Prostate gland (tissue), 2 donors: ENCODE measurements around the gene ALG1. TPM values are rescaled to one million over a fixed set of nuclear protein-coding genes. Genes with fewer than 3 reads are reported as not detected.

Experiments used
- DNase-seq: peaks from one replicate; pipeline ENCODE4 v3.0.0-alpha.2; 2019; ENCODE audit warnings: low spot score
- H3K27ac ChIP-seq, 2 donors: fragments of 200-600 bp; sonication (generic); 2 replicates each; pipeline ENCODE4 v1.5.1; 2017 to 2019
- H3K27me3 ChIP-seq: fragments of 200-600 bp; sonication (generic); replicated peaks from 2 replicates; pipeline ENCODE4 v1.5.1; 2019; ENCODE audit not compliant: insufficient read depth
- H3K36me3 ChIP-seq, 2 donors: fragments of 200-600 bp; sonication (generic); 1 replicate in 1 of 2; 2 replicates in 1 of 2; pipeline versions ENCODE4 v1.5.1 to v1.8.1; 2017 to 2019
- H3K4me1 ChIP-seq: fragments of 200-600 bp; sonication (generic); replicated peaks from 2 replicates; pipeline ENCODE4 v1.5.1; 2019
- H3K4me3 ChIP-seq, 2 donors: fragments of 200-600 bp; sonication (generic); 2 replicates each; pipeline ENCODE4 v1.5.1; 2017 to 2019
- H3K9me3 ChIP-seq: fragments of 200-600 bp; sonication (generic); 2 replicates; pipeline ENCODE4 v1.5.1; 2017
- POLR2A ChIP-seq: fragments of 450-650 bp; IDR thresholded peaks from one replicate; pipeline ENCODE4 v1.6.1; 2016; ENCODE audit warnings: antibody characterized with exemption, mild to moderate bottlenecking
- POLR2AphosphoS5 ChIP-seq: sonication (generic); formaldehyde crosslinking; IDR thresholded peaks from one replicate; pipeline ENCODE4 v1.6.1; 2017; ENCODE audit warnings: antibody characterized with exemption
- WGBS: methylation state at CpG from one replicate; pipeline ENCODE4 v1.1.5; 2018; 5-methylcytosine and 5-hydroxymethylcytosine counted together
- intact Hi-C: fragments of 100-400 bp; cut with DNase I; formaldehyde crosslinking; loops from one replicate; pipeline ENCODE4 v1.14.2; 2022
- total RNA-seq, 2 donors: library from RNA; depleted of rRNA; stranded (reverse); fragments of >200 nt; gene quantifications; one replicate each; pipeline ENCODE4 v1.1.0, GENCODE V29; 2016
- TF ChIP-seq, protein P1 (sequence below), 4 experiments: fragments of 200-600 bp in 2 of 4; fragments of 450-650 bp in 2 of 4; sonication (generic) in 2 of 4; IDR thresholded peaks; 1 replicate in 3 of 4; 2 replicates in 1 of 4; pipeline ENCODE4 v1.5.1; 2016 to 2019; ENCODE audit warnings: antibody characterized with exemption in 4 of 4, mild to moderate bottlenecking in 2 of 4, moderate library complexity in 2 of 4

Gene ALG1
- total RNA-seq, 2 donors from 2014 or later: 35.1 to 37.7 TPM

DNA sequence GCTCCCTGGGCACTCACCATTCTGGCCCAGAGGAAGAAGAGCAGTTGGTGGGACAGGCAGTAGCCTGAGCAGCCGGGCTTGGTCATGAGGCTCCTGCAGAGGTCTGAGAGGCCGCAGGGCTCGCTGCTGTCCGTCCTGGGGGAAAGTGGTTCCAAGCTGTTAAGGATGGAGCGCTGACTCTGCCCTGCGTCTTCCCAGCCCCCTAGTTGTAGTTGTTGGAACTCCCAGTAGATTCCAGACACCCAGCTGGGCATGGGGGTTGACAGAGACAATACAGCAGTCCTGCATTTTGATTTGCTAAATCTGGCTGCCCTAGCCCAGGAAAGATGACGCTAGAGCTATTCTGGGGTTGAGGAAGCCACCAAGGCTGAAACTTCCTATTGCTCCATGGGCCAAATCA is 13.2 kb upstream of the ALG1 start:
- intact Hi-C loops: no loop called here
- no peak for DNase-seq
- H3K36me3 ChIP-seq: no peaks in the 10 kb centered on the region
- H3K27me3 ChIP-seq: no peaks in the 10 kb centered on the region
- no peaks in the 10 kb centered on the region for H3K4me1 ChIP-seq
- TF ChIP-seq POLR2A (no peak), POLR2AphosphoS5 (no peak)
- TF ChIP-seq, protein P1, sequence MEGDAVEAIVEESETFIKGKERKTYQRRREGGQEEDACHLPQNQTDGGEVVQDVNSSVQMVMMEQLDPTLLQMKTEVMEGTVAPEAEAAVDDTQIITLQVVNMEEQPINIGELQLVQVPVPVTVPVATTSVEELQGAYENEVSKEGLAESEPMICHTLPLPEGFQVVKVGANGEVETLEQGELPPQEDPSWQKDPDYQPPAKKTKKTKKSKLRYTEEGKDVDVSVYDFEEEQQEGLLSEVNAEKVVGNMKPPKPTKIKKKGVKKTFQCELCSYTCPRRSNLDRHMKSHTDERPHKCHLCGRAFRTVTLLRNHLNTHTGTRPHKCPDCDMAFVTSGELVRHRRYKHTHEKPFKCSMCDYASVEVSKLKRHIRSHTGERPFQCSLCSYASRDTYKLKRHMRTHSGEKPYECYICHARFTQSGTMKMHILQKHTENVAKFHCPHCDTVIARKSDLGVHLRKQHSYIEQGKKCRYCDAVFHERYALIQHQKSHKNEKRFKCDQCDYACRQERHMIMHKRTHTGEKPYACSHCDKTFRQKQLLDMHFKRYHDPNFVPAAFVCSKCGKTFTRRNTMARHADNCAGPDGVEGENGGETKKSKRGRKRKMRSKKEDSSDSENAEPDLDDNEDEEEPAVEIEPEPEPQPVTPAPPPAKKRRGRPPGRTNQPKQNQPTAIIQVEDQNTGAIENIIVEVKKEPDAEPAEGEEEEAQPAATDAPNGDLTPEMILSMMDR (IDR thresholded peaks at IDR 0.05): no peak
- no peaks in the 10 kb centered on the region for H3K9me3 ChIP-seq
- no peak overlapping the region for H3K27ac ChIP-seq
- 62% methylated on average over 7 of the region's 7 CpGs for WGBS
- H3K4me3 ChIP-seq: no peak overlapping the region

DNA sequence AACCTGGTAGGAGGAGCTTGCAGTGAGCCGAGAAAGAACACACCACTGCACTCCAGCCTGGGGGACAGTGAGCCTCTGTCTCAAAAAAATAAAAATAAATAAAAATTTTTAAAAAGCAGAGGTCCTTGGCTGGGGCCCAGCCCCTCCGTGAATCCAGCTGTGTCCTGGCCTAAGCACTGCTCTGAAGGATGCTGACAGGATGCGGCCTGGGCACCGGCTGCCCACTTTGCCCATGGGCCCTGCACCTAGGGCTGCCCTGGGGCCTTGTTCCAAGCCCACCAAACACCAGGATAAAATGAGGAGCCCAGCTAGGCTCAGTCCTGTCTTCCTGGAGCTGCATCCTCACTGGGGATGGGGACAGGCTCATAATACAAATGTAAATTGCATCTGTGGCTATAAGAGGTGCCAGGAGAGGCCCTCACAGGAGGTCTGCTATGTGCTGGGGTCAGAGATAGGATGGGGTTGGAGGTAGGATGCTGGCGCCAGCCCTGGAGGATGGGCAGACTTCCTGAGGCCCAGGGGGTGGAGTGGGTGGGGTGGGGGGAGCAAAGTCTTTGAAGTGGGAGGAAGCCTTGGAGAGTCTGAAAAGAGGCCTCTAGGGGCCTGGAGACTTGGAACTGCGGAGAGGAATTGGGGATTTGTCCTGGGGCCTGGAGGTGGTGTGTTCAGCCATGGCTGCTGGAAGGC is 12.1 kb upstream of the ALG1 start:
- Histone ChIP-seq H3K27ac (no peak overlapping the region), H3K4me3 (no peak overlapping the region), H3K27me3 (no peaks in the 10 kb centered on the region), H3K36me3 (no peaks in the 10 kb centered on the region), H3K9me3 (no peaks in the 10 kb centered on the region), H3K4me1 (no peaks in the 10 kb centered on the region)
- no peak for TF ChIP-seq POLR2AphosphoS5
- TF ChIP-seq, protein P1 (IDR thresholded peaks at IDR 0.05): no peak
- TF ChIP-seq POLR2A: no peak
- no peak for DNase-seq
- 75% methylated on average over 6 of the region's 6 CpGs for WGBS
- intact Hi-C loops: no loop called here

DNA sequence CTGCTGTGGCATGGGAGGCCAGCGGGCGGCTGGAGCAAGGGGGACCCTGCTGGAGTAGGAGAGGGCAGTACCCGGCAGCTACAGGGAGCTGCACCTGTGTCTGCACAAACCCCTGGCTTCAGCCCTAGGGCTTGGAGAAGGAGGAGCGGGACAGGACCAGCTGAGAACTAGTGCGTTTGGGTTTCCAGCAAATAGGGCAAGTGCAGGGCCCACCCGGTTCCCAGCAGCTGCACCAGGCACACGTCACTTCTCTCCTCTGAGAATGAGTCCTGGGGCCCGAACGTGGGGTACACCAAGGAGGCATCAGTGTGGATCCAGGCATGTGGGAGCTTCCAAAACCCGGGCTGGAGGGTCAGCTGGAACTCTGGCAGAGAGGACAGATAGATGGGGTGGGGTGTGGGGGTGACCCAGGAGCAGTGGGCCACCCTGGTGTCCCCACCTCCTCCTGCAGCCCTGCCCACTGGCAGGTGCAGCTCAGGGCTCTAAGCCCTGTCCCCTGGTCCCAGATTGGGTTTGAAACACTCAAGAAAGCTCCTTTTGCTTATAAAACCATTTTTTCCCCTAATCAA is 11.5 kb upstream of the ALG1 start:
- H3K4me1 ChIP-seq: no peaks in the 10 kb centered on the region
- no peak overlapping the region for H3K4me3 ChIP-seq
- 73% methylated on average over 10 of the region's 10 CpGs for WGBS
- H3K9me3 ChIP-seq: no peaks in the 10 kb centered on the region
- no peak for DNase-seq
- no peaks in the 10 kb centered on the region for H3K27me3 ChIP-seq
- TF ChIP-seq, protein P1 (IDR thresholded peaks at IDR 0.05): no peak
- no peak for TF ChIP-seq POLR2AphosphoS5
- no peak for TF ChIP-seq POLR2A
- H3K27ac ChIP-seq: no peak overlapping the region
- H3K36me3 ChIP-seq: no peaks in the 10 kb centered on the region
- intact Hi-C loops: no loop called here

DNA sequence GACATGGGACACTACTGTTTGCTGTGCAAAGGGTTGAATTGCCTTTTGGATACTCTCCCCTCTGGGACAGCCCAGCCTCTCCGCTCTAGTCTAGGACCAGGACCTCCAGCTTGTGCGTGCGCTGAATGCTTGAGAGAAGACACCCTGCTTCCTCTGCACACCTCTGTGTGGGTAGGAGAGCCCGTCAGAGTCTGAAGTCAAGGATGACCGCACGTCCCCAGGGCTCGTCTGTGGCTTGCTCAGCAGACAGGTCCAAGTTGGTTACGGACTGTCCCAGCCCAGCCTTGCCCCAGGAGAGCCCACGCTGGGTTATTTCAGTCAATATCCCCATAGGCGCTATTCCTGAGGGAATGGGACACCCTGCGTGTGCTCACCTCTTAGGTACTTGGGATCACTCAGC is 9.6 kb upstream of the ALG1 start:
- no peaks in the 10 kb centered on the region for H3K4me1 ChIP-seq
- no peak for DNase-seq
- H3K36me3 ChIP-seq: no peaks in the 10 kb centered on the region
- H3K27ac ChIP-seq: no peak overlapping the region
- no peaks in the 10 kb centered on the region for H3K9me3 ChIP-seq
- intact Hi-C loops: no loop called here
- no peak overlapping the region for H3K4me3 ChIP-seq
- TF ChIP-seq, protein P1 (IDR thresholded peaks at IDR 0.05): no peak
- TF ChIP-seq POLR2A (no peak), POLR2AphosphoS5 (no peak)
- H3K27me3 ChIP-seq: no peaks in the 10 kb centered on the region
- WGBS: 66% methylated on average over 11 of the region's 11 CpGs
